Measurements from ENCODE around the gene ERVV-1. TPM values are rescaled to one million over a fixed set of nuclear protein-coding genes. Genes with fewer than 3 reads are reported as not detected.
"Not testable (repeated sequence)": the region's sequence is repeated elsewhere in the genome, so short reads cannot be mapped to it uniquely, and the experiment has no call there.

The ERVV-1 gene, protein sequence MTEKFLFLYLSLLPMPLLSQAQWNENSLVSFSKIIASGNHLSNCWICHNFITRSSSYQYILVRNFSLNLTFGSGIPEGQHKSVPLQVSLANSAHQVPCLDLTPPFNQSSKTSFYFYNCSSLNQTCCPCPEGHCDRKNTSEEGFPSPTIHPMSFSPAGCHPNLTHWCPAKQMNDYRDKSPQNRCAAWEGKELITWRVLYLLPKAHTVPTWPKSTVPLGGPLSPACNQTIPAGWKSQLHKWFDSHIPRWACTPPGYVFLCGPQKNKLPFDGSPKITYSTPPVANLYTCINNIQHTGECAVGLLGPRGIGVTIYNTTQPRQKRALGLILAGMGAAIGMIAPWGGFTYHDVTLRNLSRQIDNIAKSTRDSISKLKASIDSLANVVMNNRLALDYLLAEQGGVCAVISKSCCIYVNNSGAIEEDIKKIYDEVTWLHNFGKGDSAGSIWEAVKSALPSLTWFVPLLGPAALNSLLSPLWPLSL
- total RNA-seq (not detected), polyA plus RNA-seq (under 1 TPM in 1 of 2 donors, not detected in 1; 0.06 TPM)
- long read RNA-seq, donor 1: 0 reads
- long read RNA-seq, donor 2: 0 reads
- long read RNA-seq, donor 3: 0 reads

DNA sequence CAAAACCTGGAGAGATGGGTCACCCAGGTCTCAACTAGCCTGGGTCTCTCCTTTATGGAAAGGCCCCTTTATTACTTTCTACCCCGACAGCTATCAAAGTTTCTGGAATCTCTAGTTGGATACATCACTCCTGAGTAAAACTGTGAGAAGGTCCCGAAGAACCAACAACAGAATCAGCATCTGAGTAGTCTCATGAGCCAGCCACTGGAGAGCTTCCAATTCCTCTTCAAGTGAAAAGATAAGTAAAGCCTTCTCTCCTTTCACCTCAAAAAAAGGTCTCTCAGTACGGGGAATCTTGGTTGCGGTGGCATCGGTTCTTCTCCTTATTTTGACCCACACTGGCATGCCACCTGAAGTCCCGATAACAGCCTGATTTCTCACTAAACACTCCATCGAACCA lies at the start of gene ERVV-1:
ERVV-1 (plus strand) TSS at position 301 of the 400 bp plus-strand sequence. CDS start 170 bp downstream, outside the sequence.
- peaks cover 0 to 30% (median 0%) of the 10 kb centered on the region in 9 donors for H3K27me3 ChIP-seq
- H3K36me3 ChIP-seq: no peaks in the 10 kb centered on the region
- intact Hi-C loops (cut with DNase I): no loop called here
- DNase-seq (no peak), ATAC-seq (no peak)
- H3K9me3 ChIP-seq: peaks cover 0 to 8% (median 0%) of the 10 kb centered on the region in 12 donors
- no peak within 1 kb of the TSS for H3K4me3 ChIP-seq
- TF ChIP-seq, protein P1, sequence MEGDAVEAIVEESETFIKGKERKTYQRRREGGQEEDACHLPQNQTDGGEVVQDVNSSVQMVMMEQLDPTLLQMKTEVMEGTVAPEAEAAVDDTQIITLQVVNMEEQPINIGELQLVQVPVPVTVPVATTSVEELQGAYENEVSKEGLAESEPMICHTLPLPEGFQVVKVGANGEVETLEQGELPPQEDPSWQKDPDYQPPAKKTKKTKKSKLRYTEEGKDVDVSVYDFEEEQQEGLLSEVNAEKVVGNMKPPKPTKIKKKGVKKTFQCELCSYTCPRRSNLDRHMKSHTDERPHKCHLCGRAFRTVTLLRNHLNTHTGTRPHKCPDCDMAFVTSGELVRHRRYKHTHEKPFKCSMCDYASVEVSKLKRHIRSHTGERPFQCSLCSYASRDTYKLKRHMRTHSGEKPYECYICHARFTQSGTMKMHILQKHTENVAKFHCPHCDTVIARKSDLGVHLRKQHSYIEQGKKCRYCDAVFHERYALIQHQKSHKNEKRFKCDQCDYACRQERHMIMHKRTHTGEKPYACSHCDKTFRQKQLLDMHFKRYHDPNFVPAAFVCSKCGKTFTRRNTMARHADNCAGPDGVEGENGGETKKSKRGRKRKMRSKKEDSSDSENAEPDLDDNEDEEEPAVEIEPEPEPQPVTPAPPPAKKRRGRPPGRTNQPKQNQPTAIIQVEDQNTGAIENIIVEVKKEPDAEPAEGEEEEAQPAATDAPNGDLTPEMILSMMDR (IDR thresholded peaks at IDR 0.05): no peak
- 63 to 70% (median 67%) methylated on average over 7 of the region's 7 CpGs for WGBS, 4 donors
- no peaks in the 10 kb centered on the region for H3K4me1 ChIP-seq
- no peak within 1 kb of the TSS for H3K27ac ChIP-seq

DNA sequence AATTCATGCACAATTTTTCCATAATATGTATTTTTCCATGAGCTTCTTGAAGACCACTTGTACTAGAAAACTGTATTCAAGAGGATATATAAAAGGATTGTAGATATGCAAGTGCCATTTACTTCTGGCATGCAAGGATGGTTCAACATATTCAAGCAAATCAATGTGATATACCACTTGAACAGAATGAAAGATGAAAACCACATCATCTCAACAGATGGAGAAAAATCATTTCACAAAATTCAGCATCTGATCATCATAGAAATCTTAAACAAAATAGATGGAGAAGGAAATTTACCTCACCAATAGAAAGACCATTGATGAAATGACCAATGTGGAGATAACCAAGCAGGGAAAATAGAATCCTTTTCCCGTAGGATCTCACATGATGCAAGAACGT lies 45.9 kb upstream of the ERVV-1 start:
- Histone ChIP-seq H3K27me3 (no peaks in the 10 kb centered on the region), H3K27ac (no peak overlapping the region), H3K4me3 (no peak overlapping the region), H3K9me3 (peaks cover 0 to 25% (median 0%) of the 10 kb centered on the region in 12 donors), H3K36me3 (peaks cover 0 to 27% (median 17%) of the 10 kb centered on the region in 9 donors), H3K4me1 (peaks cover 0 to 8% (median 5%) of the 10 kb centered on the region in 12 donors)
- DNase-seq (no peak), ATAC-seq (no peak)
- intact Hi-C loops (cut with DNase I): no loop called here
- TF ChIP-seq, protein P1 (IDR thresholded peaks at IDR 0.05): no peak
- TF ChIP-seq POLR2A (IDR thresholded peaks at IDR 0.05): no peak
- whole genome bisulfite sequencing, 4 donors: 92 to 97% (median 96%) methylated on average over 2 of the region's 2 CpGs

DNA sequence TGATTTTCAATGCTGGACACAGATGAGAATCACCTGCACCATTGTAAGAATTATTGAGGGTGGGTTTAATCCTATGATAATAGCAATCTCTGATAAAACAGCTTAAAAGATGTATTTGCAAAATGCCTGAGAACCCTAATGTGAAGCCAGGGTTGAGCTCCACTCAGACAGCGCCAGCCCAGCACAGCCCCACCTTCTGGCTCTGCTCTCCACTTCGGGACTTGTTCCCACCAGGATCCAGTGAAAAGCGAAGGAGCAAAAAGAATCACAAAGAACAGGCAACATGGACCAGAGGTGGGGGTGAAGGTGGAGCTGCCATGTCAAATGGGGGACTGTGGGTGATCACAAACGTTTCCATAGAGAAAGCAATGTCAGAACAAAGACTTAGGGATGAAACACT lies 32.4 kb upstream of the ERVV-1 start:
- WGBS, 4 donors: 55 to 61% (median 59%) methylated on average over 4 of the region's 4 CpGs
- H3K9me3 ChIP-seq: peaks cover 0 to 15% (median 3%) of the 10 kb centered on the region in 12 donors
- DNase-seq: no peak
- peaks cover 0 to 22% (median 13%) of the 10 kb centered on the region in 9 donors for H3K36me3 ChIP-seq
- no peak for ATAC-seq
- H3K4me1 ChIP-seq: no peaks in the 10 kb centered on the region
- no peaks in the 10 kb centered on the region for H3K27me3 ChIP-seq
- intact Hi-C loops (cut with DNase I): no loop called here
- no peak overlapping the region for H3K4me3 ChIP-seq
- H3K27ac ChIP-seq: no peak overlapping the region
- TF ChIP-seq, protein P1 (IDR thresholded peaks at IDR 0.05): no peak
- TF ChIP-seq POLR2A (IDR thresholded peaks at IDR 0.05): no peak

DNA sequence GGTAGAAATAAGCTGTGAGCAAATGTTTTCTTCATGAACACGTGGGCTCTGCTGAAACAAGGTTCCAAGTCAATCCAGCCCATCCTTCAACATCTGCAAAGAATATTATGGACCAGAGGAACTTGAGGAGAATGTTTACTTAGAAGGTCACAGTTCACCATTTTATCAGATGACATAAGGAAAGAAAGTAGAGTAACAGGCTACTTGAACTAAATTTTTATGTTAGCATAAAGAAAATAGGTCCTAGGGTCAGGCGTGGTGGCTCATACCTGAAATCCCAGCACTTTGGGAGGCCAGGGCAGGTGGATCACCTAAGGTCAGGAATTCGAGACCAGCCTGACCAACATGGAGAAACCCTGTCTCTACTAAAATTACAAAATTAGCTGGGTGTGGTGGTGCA lies 30.6 kb upstream of the ERVV-1 start:
- intact Hi-C loops (cut with DNase I); H3K27ac ChIP-seq; H3K4me3 ChIP-seq; ATAC-seq; H3K27me3 ChIP-seq; DNase-seq; H3K4me1 ChIP-seq: not testable (repeated sequence)
- Histone ChIP-seq H3K9me3 (peaks cover 0 to 15% (median 3%) of the 10 kb centered on the region in 12 donors), H3K36me3 (peaks cover 0 to 28% (median 16%) of the 10 kb centered on the region in 9 donors)
- WGBS, 4 donors: 75 to 87% (median 84%) methylated on average over 3 of the region's 3 CpGs

All from heart left ventricle (tissue), 16 donors.